ENCODE results near the gene FRMD4A.

DNA sequence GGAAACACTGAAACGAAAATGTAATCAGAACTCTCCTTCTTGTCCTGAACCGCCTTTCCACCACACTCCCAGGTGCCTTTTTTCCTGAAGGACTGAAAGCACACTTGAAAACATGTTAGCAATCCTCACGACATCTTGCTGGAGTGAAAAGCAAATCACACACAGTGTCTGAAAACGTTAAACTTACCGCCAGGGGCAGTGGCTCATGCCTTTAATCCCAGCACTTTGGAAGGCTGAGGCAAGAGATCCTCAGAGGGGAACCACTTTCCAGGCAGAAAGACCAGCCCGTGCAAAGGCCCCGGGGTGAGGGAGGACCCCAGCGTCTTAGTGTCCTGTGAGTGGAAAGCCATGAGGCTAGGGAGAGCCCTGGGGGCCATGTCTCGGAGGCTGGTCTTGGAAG lies 533.6 kb downstream of the FRMD4A start:
- TF ChIP-seq POLR2A (IDR thresholded peaks at IDR 0.05; ENCODE audit: low read depth, low read length) (no peak), EP300 (IDR thresholded peaks at IDR 0.05; ENCODE audit: borderline replicate concordance in 1 of 2, control insufficient read depth in 1 of 2, low read depth in 2 of 2, low read length in 2 of 2) (no peak), ZSCAN29 (IDR thresholded peaks at IDR 0.05) (no peak), CBX5 (IDR thresholded peaks at IDR 0.05; ENCODE audit: low read depth) (no peak), CEBPB (IDR thresholded peaks at IDR 0.05; ENCODE audit: borderline replicate concordance in 1 of 2, low read depth in 2 of 2, low read length in 2 of 2) (no peak), EZH2 (IDR thresholded peaks at IDR 0.05; ENCODE audit: borderline replicate concordance, control insufficient read depth, low read depth, low read length) (no peak)
- TF ChIP-seq, protein P1, sequence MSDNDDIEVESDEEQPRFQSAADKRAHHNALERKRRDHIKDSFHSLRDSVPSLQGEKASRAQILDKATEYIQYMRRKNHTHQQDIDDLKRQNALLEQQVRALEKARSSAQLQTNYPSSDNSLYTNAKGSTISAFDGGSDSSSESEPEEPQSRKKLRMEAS (IDR thresholded peaks at IDR 0.05; ENCODE audit: low read depth, low read length) = no peak

Measured in GM12878 (cell line).